GM12874 (cell line): Measurements from ENCODE around the gene NOL9.

Source experiments
- CTCF ChIP-seq: IDR thresholded peaks from 2 replicates; pipeline ENCODE4 v1.5.1; 2011; ENCODE audit warnings: low read depth, mild to moderate bottlenecking, control low read depth, low read length, moderate library complexity; ENCODE audit not compliant: insufficient read depth

NOL9 gene

GRCh38 chr1:6503884-6504602 is 50.3 kb downstream of the NOL9 start:
- no peak for TF ChIP-seq CTCF

- TF ChIP-seq CTCF: no peak
These were observed 52.1 kb downstream of the NOL9 start for GRCh38 chr1:6502000-6502891.

- TF ChIP-seq CTCF: no peak
These were observed 53.0 kb downstream of the NOL9 start for GRCh38 chr1:6501279-6501813.

- TF ChIP-seq CTCF: no peak
These were observed 53.6 kb downstream of the NOL9 start for GRCh38 chr1:6500544-6501278.

- no peak for TF ChIP-seq CTCF
These were observed 55.0 kb downstream of the NOL9 start for GRCh38 chr1:6499296-6499695.

- no peak for TF ChIP-seq CTCF
These were observed 55.7 kb downstream of the NOL9 start for GRCh38 chr1:6498576-6499111.
